Subcutaneous adipose tissue (tissue), 4 donors: ENCODE measurements around the gene NTN1. TPM values are rescaled to one million over a fixed set of nuclear protein-coding genes. Genes with fewer than 3 reads are reported as not detected.

Source experiments
- CTCF ChIP-seq: fragments of 450-650 bp; IDR thresholded peaks from one replicate; pipeline ENCODE4 v1.5.1; 2016; ENCODE audit warnings: low read depth, mild to moderate bottlenecking, control low read depth, antibody characterized with exemption, moderate library complexity
- total RNA-seq, 4 donors: library from RNA; depleted of rRNA; stranded (reverse); fragments of >200 nt; gene quantifications; one replicate each; pipeline ENCODE4 v1.1.0, GENCODE V29; 2016

Gene NTN1
- total RNA-seq, 4 donors from 2014 or later, result 0.85 to 7.9 (median 3.2) TPM

DNA sequence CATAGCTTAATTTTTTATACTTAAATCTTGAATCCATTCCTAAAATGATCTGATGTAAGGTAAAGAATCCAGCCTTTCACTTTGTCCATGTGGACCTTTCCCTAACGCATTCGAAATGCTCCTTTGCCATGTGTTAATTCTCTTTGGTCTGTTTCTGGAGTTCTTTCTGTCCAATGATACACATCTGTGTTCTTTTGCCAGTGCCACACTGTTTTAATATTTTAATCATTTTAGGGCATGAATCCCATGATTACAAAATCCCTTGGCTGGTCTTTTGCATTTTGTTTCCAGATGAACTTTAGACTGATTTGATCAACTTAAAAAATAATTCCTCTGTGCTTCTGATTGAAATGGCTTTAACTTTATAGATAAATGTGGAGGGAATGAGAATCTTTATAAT, 74.1 kb downstream of the NTN1 start:
- TF ChIP-seq CTCF, result no peak

- no peak for TF ChIP-seq CTCF
Observed at GRCh38 chr17:9098242-9098825, 77.0 kb downstream of the NTN1 start.

DNA sequence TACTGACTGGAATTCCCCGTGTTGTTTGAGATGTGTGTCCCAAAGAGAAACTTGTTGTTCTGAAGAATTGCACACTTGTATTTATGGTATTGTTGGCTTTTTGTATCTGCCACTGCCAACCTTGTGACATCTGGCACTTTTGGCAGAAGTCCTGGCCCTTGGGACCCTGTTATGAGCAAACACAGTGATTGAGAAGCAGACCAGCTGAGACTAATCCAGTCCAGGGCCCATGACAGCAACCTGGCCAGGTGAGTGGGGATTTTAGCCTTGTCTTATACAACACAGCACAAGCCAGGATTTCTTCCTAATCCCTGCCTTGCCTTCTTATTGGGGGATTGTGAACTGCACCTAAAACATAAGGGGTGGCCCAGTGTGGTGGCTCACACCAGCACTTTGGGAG, 80.0 kb downstream of the NTN1 start:
- TF ChIP-seq CTCF, result no peak

DNA sequence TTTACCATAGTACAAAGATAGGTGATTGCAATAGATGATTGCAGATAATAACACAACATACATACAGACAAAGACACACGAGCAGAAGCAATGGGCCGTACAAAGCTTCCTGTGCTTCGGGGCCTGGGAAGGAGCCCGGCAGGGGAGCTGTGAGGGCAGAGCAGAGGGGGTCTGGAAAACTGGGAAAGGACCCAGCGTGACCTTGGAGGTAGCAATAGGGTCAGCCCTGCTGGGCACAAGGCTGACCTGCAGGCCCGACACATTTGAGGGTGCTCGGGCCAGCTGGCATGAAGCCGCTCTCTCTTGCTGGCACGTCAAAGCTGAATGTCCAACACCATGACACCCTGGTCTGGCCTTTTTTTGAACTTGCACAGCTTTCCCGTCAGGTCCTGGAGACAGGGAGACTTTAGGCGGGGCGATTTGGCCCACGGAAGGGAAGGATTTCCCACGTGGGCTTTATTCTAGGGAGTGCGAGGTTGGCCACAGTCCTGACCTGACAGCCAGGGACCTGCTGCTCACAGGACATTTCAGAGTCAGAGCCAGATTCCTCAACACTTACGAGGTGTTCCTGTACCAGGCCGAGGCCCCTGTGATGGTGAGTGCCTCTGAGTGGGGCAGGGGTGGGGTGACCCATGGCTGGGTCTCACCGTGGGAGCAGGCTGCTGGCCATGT, 83.2 kb downstream of the NTN1 start:
- TF ChIP-seq CTCF, result no peak

DNA sequence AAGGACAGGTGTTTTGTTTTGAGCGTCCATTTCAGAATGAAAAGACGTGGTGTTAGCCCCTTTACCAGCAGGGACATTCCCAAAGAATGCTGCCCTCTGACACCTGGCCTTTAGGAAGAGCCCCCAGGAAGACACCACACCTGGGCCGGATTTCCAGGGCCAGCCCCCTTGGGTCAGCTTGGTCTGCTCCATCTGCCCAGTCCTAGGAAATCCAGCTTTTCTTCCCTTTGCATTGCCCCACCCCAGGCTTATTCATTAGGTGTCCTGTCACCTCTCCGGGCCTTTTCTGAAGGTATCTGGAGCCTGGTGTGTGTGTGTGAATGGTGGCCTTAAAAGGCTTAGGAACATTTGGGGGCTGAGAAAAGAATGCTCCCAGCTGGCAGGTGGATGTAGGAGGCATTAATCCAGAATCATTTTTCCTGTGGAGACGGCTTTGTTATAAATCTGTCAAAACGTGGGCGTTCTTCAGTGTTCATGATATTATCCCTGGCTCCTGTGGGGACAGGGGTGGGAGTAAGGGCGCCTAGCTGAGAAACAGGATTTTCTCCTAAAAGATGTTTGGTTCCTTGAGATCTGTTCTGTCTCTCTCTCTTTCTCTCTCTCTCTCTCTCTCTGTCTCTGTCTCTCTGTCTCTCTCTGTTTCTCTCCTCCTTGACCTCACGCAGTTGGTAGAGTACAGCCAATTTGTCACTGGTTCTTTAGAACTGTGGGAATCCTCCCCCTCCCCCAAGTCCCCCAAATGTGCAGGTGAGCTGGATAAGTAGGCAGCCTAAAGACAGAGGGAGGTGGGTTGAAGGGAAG, 84.0 kb downstream of the NTN1 start:
- no peak for TF ChIP-seq CTCF

DNA sequence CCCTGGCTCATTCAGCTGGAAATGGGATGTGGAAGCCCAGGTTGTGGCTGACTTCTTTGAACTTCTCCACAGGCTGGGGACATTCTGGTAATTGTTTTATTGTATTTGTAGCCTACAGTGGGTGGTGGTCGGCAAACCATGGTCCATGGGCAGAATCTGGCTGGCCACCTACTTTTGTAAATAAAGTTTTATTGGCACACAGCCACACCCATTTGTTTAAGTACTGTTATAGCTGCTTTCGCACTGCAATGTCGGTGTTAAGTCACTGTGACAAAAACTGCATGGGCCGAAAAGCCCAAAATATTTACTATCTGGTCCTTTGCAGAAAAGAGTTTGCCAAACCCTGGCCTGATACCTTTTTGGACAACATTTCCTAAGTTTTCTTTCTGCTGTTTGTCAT, 86.2 kb downstream of the NTN1 start:
- no peak for TF ChIP-seq CTCF

DNA sequence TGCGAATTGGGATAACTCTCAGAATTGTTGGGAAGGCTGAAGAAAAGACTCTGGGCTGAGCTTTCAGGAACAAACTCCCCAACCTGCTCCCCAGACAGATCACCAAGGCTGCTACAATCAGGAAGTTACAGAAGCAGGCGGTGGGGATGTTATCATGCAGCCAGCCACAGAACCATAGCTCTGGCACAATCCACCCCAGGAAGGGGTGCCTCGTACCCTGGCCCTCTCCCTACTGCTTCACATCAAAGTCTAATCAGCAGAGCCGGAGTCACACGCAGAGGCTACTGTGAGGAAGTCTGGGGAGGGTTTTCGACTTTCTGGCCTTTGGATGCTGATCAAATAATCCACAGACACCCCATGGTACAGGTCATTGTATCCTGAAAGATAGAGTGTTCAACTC, 86.8 kb downstream of the NTN1 start:
- TF ChIP-seq CTCF, result no peak
